ENCODE measurements around the gene SOX21.

DNA sequence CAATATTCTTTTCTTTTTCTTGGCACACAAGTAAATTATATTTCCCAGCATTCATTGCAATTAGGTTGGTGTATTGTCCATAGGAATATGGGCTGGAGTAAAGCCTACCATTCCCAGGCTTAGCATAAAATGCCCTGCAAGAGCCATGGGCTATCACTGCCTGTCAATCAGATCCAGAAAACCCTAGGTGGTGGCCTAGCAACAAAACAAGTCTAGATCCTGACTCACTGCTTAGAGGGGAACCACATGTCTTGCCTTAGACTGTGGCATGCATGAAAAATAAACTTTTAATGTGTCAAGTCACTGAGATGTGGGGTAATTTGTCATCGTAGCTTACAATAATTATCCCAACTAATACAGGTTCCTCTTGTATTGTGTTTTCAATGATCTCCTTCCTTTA is 16.2 kb downstream of the SOX21 start:
- TF ChIP-seq, protein P1, sequence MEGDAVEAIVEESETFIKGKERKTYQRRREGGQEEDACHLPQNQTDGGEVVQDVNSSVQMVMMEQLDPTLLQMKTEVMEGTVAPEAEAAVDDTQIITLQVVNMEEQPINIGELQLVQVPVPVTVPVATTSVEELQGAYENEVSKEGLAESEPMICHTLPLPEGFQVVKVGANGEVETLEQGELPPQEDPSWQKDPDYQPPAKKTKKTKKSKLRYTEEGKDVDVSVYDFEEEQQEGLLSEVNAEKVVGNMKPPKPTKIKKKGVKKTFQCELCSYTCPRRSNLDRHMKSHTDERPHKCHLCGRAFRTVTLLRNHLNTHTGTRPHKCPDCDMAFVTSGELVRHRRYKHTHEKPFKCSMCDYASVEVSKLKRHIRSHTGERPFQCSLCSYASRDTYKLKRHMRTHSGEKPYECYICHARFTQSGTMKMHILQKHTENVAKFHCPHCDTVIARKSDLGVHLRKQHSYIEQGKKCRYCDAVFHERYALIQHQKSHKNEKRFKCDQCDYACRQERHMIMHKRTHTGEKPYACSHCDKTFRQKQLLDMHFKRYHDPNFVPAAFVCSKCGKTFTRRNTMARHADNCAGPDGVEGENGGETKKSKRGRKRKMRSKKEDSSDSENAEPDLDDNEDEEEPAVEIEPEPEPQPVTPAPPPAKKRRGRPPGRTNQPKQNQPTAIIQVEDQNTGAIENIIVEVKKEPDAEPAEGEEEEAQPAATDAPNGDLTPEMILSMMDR (conservative IDR thresholded peaks at IDR 0.05) = no peak
- TF ChIP-seq ZFX (IDR thresholded peaks at IDR 0.05) = no peak

All from C4-2B (cell line).